Measurements from ENCODE around the gene MYH10.

MYH10 gene

GRCh38 chr17:8489841-8490240 is 140.7 kb downstream of the MYH10 start:
- DNase-seq = no peak

- DNase-seq = no peak
Observed at GRCh38 chr17:8488901-8489300, 141.6 kb downstream of the MYH10 start.

- no peak for DNase-seq
Observed at GRCh38 chr17:8488491-8488890, 142.0 kb downstream of the MYH10 start.

GRCh38 chr17:8487743-8488142 is 142.8 kb downstream of the MYH10 start:
- DNase-seq = no peak

GRCh38 chr17:8487130-8487645 is 143.3 kb downstream of the MYH10 start:
- no peak for DNase-seq

- no peak for DNase-seq
Observed at GRCh38 chr17:8485491-8485890, 145.0 kb downstream of the MYH10 start.

GRCh38 chr17:8484465-8484864 is 146.1 kb downstream of the MYH10 start:
- no peak for DNase-seq

- no peak for DNase-seq
Observed at GRCh38 chr17:8482546-8482945, 148.0 kb downstream of the MYH10 start.

- no peak for DNase-seq
Observed at GRCh38 chr17:8481703-8482102, 148.8 kb downstream of the MYH10 start.

- no peak for DNase-seq
Observed at GRCh38 chr17:8481089-8481488, 149.4 kb downstream of the MYH10 start.

GRCh38 chr17:8480011-8480976 is 150.2 kb downstream of the MYH10 start:
- DNase-seq = no peak

- DNase-seq = no peak
Observed at GRCh38 chr17:8479431-8479947, 151.0 kb downstream of the MYH10 start.

- no peak for DNase-seq
Observed at GRCh38 chr17:8477715-8478441, 152.6 kb downstream of the MYH10 start.

- DNase-seq = no peak
Observed at GRCh38 chr17:8477171-8477570, 153.4 kb downstream of the MYH10 start.

GRCh38 chr17:8476741-8477140 is 153.8 kb downstream of the MYH10 start:
- DNase-seq = no peak

- no peak for DNase-seq
Observed at GRCh38 chr17:8475781-8476180, 154.7 kb downstream of the MYH10 start.

- DNase-seq = no peak
Observed at GRCh38 chr17:8475227-8475626, 155.3 kb downstream of the MYH10 start.

- no peak for DNase-seq
Observed at GRCh38 chr17:8474826-8475225, 155.7 kb downstream of the MYH10 start.

- DNase-seq = no peak
Observed at GRCh38 chr17:8473451-8474192, 156.9 kb downstream of the MYH10 start.

- no peak for DNase-seq
Observed at GRCh38 chr17:8472663-8473062, 157.9 kb downstream of the MYH10 start.

GRCh38 chr17:8470447-8471047 is 160.0 kb downstream of the MYH10 start:
- no peak for DNase-seq

- no peak for DNase-seq
Observed at GRCh38 chr17:8469964-8470363, 160.6 kb downstream of the MYH10 start.

Measured in SIG-M5 (cell line).